ENCODE data around the gene KCTD15.

Gene KCTD15, protein sequence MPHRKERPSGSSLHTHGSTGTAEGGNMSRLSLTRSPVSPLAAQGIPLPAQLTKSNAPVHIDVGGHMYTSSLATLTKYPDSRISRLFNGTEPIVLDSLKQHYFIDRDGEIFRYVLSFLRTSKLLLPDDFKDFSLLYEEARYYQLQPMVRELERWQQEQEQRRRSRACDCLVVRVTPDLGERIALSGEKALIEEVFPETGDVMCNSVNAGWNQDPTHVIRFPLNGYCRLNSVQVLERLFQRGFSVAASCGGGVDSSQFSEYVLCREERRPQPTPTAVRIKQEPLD

DNA sequence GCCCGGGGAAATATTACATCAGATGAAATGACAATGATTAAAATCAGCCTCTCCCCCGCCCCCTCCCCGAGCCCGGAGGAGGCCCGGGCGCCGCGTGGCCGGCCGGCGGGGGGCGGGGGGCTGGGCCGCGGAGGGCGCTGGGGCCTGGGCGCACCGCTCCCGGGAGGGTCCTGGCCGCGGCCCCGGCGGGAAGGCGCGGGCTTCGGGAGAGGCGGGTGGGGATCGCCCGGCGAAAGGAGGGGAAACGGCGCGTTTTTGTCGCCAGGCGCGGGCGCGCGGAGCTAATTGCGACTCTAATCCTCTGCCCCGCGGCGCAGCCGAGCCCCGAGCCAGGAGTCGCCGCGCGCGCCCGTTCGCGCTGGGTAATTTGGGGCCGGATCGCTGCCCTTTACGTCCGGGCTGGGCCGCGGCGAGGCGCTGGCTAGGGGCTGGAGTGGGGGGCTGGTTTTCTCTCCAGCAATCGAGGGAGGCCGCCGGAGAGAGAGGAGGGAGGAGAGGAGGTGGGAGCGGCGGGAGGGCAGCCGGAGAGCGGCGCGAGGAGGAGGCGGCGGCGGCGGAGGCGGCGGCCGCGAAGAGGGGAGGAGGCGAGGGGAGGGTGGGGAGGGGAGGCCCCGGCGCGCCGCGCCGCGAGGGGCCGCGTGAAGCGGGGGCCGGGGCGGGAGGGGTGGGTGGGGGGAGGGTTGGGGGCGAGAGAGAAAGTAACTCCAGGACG lies at the start of gene KCTD15:
KCTD15 (plus strand) TSS at position 707 of the 712 bp plus-strand sequence. CDS start 3,585 bp downstream, outside the sequence.
- ATAC-seq (replicated peaks; ENCODE audit: extremely low read depth, poor library complexity, severe bottlenecking) = no peak
- Mint-ChIP-seq H3K27me3 (peaks cover 59% of the 10 kb centered on the region), H3K9me3 (no peaks in the 10 kb centered on the region), H3K4me3 (peak within 1 kb of the TSS; percentile 61), H3K27ac (ENCODE audit: low read depth) (no peak within 1 kb of the TSS), H3K4me1 (no peaks in the 10 kb centered on the region), H3K36me3 (ENCODE audit: insufficient read depth) (peaks cover 2% of the 10 kb centered on the region)
- DNase-seq (ENCODE audit: low spot score in 2 of 2) = no peak

DNA sequence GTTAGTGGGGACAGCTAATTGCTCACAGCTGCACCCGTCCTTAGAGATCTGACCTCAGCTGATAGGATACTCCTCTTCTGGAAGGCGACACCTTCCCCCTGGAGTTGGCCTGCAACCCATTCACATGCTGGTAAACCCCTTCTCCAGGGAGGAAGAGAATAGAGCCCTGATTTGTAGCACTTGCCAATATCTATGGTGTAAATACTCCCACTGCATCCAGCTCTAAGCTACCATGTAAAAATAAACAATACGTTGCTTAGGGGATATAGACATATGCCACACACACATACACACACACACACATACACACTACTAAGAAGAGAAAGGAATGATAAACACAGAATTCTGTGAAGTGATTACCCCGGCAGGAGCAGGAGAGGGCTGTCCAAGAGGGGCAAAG lies 49.4 kb upstream of the KCTD15 start:
- Mint-ChIP-seq H3K4me3 (no peak overlapping the region), H3K27me3 (peaks cover 46% of the 10 kb centered on the region), H3K27ac (ENCODE audit: low read depth) (no peak overlapping the region), H3K4me1 (no peaks in the 10 kb centered on the region), H3K9me3 (no peaks in the 10 kb centered on the region), H3K36me3 (ENCODE audit: insufficient read depth) (no peaks in the 10 kb centered on the region)
- DNase-seq (ENCODE audit: low spot score in 2 of 2) (no peak), ATAC-seq (replicated peaks; ENCODE audit: extremely low read depth, poor library complexity, severe bottlenecking) (no peak)

- ATAC-seq (replicated peaks; ENCODE audit: extremely low read depth, poor library complexity, severe bottlenecking) (no peak), DNase-seq (ENCODE audit: low spot score in 2 of 2) (no peak)
- Mint-ChIP-seq H3K36me3 (ENCODE audit: insufficient read depth) (no peaks in the 10 kb centered on the region), H3K4me1 (no peaks in the 10 kb centered on the region), H3K4me3 (no peak overlapping the region), H3K27me3 (peaks cover 46% of the 10 kb centered on the region), H3K9me3 (no peaks in the 10 kb centered on the region), H3K27ac (ENCODE audit: low read depth) (no peak overlapping the region)
These were observed 48.4 kb upstream of the KCTD15 start for GRCh38 chr19:33748231-33748630.

DNA sequence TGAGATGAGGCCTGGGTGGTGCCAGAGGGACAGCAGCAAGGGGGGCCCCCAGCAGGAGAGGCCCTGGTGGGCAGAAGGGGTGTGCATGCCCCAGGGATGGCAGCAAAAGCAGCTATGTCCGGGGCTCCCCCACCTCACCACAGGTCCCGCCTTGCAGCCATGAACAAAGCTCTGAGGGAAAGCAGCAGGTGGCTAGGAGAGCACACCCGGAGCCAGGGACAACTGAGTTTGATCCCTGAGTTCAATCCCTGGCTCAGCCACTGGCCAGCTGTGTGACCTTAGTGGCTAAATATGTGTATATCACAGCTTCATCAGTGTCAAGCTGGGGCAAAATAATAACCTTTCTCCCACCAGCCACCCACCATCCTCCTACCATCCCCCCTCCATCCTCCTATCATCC lies 47.7 kb upstream of the KCTD15 start:
- Mint-ChIP-seq H3K4me3 (no peak overlapping the region), H3K36me3 (ENCODE audit: insufficient read depth) (no peaks in the 10 kb centered on the region), H3K9me3 (no peaks in the 10 kb centered on the region), H3K4me1 (no peaks in the 10 kb centered on the region), H3K27ac (ENCODE audit: low read depth) (no peak overlapping the region), H3K27me3 (peaks cover 38% of the 10 kb centered on the region)
- ATAC-seq (replicated peaks; ENCODE audit: extremely low read depth, poor library complexity, severe bottlenecking) (no peak), DNase-seq (ENCODE audit: low spot score in 2 of 2) (no peak)

GRCh38 chr19:33749619-33750175 lies 47.0 kb upstream of the KCTD15 start:
- DNase-seq (ENCODE audit: low spot score in 2 of 2) (no peak), ATAC-seq (replicated peaks; ENCODE audit: extremely low read depth, poor library complexity, severe bottlenecking) (no peak)
- Mint-ChIP-seq H3K4me3 (no peak overlapping the region), H3K27me3 (peaks cover 35% of the 10 kb centered on the region), H3K27ac (ENCODE audit: low read depth) (no peak overlapping the region), H3K4me1 (no peaks in the 10 kb centered on the region), H3K9me3 (no peaks in the 10 kb centered on the region), H3K36me3 (ENCODE audit: insufficient read depth) (no peaks in the 10 kb centered on the region)

GRCh38 chr19:33750587-33751435 lies 45.9 kb upstream of the KCTD15 start:
- Mint-ChIP-seq H3K4me1 (no peaks in the 10 kb centered on the region), H3K27ac (ENCODE audit: low read depth) (no peak overlapping the region), H3K27me3 (peaks cover 46% of the 10 kb centered on the region), H3K9me3 (no peaks in the 10 kb centered on the region), H3K4me3 (no peak overlapping the region), H3K36me3 (ENCODE audit: insufficient read depth) (no peaks in the 10 kb centered on the region)
- DNase-seq (ENCODE audit: low spot score in 2 of 2) (no peak), ATAC-seq (replicated peaks; ENCODE audit: extremely low read depth, poor library complexity, severe bottlenecking) (no peak)

- Mint-ChIP-seq H3K27me3 (peaks cover 46% of the 10 kb centered on the region), H3K4me1 (no peaks in the 10 kb centered on the region), H3K9me3 (no peaks in the 10 kb centered on the region), H3K36me3 (ENCODE audit: insufficient read depth) (no peaks in the 10 kb centered on the region), H3K4me3 (no peak overlapping the region), H3K27ac (ENCODE audit: low read depth) (no peak overlapping the region)
- ATAC-seq (replicated peaks; ENCODE audit: extremely low read depth, poor library complexity, severe bottlenecking) (no peak), DNase-seq (ENCODE audit: low spot score in 2 of 2) (no peak)
These were observed 45.3 kb upstream of the KCTD15 start for GRCh38 chr19:33751436-33751770.

GRCh38 chr19:33752018-33752800 lies 44.5 kb upstream of the KCTD15 start:
- Mint-ChIP-seq H3K9me3 (no peaks in the 10 kb centered on the region), H3K4me1 (no peaks in the 10 kb centered on the region), H3K4me3 (no peak overlapping the region), H3K36me3 (ENCODE audit: insufficient read depth) (no peaks in the 10 kb centered on the region), H3K27ac (ENCODE audit: low read depth) (no peak overlapping the region), H3K27me3 (peaks cover 46% of the 10 kb centered on the region)
- ATAC-seq (replicated peaks; ENCODE audit: extremely low read depth, poor library complexity, severe bottlenecking) = no peak
- no peak for DNase-seq (ENCODE audit: low spot score in 2 of 2)

- H3K36me3 Mint-ChIP-seq (ENCODE audit: insufficient read depth) = no peaks in the 10 kb centered on the region
- H3K27ac Mint-ChIP-seq (ENCODE audit: low read depth) = no peak overlapping the region
- ATAC-seq (replicated peaks; ENCODE audit: extremely low read depth, poor library complexity, severe bottlenecking) = no peak
- no peak for DNase-seq (ENCODE audit: low spot score in 2 of 2)
- H3K27me3 Mint-ChIP-seq = peaks cover 38% of the 10 kb centered on the region
- H3K4me3 Mint-ChIP-seq = no peak overlapping the region
- H3K4me1 Mint-ChIP-seq = no peaks in the 10 kb centered on the region
- H3K9me3 Mint-ChIP-seq = no peaks in the 10 kb centered on the region
These were observed 43.7 kb upstream of the KCTD15 start for GRCh38 chr19:33752945-33753344.

GRCh38 chr19:33754361-33754760 lies 42.3 kb upstream of the KCTD15 start:
- ATAC-seq (replicated peaks; ENCODE audit: extremely low read depth, poor library complexity, severe bottlenecking) = no peak
- Mint-ChIP-seq H3K9me3 (no peaks in the 10 kb centered on the region), H3K27ac (ENCODE audit: low read depth) (no peak overlapping the region), H3K4me3 (no peak overlapping the region), H3K36me3 (ENCODE audit: insufficient read depth) (no peaks in the 10 kb centered on the region), H3K4me1 (no peaks in the 10 kb centered on the region), H3K27me3 (peaks cover 25% of the 10 kb centered on the region)
- no peak for DNase-seq (ENCODE audit: low spot score in 2 of 2)

GRCh38 chr19:33755099-33756035 lies 41.3 kb upstream of the KCTD15 start:
- Mint-ChIP-seq H3K27me3 (peaks cover 35% of the 10 kb centered on the region), H3K4me3 (no peak overlapping the region), H3K4me1 (no peaks in the 10 kb centered on the region), H3K36me3 (ENCODE audit: insufficient read depth) (no peaks in the 10 kb centered on the region), H3K27ac (ENCODE audit: low read depth) (no peak overlapping the region), H3K9me3 (peaks cover under 1% of the 10 kb centered on the region)
- ATAC-seq (replicated peaks; ENCODE audit: extremely low read depth, poor library complexity, severe bottlenecking) (no peak), DNase-seq (ENCODE audit: low spot score in 2 of 2) (no peak)

Data from central memory CD8-positive, alpha-beta T cell (primary cell).